Dermis blood vessel endothelial cell (primary cell): ENCODE results near the gene ALKBH2. TPM values are rescaled to one million over a fixed set of nuclear protein-coding genes. Genes with fewer than 3 reads are reported as not detected.
"Not testable (repeated sequence)": the region's sequence is repeated elsewhere in the genome, so short reads cannot be mapped to it uniquely, and the experiment has no call there.

Experiments used
- DNase-seq: peaks from one replicate; pipeline ENCODE4 v3.0.0; 2010
- total RNA-seq: library from RNA; depleted of rRNA; stranded (reverse); fragments of >200 nt; gene quantifications from 2 replicates; pipeline ENCODE4 v1.2.3, GENCODE V29; 2014

Gene ALKBH2
- total RNA-seq, 1 donor from 2014 or later = 8.0 TPM

DNA sequence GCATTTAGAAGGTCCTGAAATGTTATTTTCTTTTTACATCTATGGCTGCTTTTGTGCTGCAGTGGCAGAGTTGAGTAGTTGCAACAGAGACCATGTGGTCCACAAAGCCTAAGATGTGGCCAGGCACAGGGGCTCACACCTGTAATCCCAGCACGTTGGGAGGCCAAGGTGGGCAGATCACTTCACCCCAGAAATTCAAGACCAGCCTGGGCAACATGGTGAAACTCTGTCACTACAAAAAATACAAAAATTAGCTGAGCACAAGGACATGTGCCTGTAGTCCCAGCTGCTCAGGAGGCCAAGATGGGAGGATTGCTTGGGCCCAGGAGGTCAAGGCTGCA lies 27.4 kb downstream of the ALKBH2 start:
- no peak for DNase-seq

DNA sequence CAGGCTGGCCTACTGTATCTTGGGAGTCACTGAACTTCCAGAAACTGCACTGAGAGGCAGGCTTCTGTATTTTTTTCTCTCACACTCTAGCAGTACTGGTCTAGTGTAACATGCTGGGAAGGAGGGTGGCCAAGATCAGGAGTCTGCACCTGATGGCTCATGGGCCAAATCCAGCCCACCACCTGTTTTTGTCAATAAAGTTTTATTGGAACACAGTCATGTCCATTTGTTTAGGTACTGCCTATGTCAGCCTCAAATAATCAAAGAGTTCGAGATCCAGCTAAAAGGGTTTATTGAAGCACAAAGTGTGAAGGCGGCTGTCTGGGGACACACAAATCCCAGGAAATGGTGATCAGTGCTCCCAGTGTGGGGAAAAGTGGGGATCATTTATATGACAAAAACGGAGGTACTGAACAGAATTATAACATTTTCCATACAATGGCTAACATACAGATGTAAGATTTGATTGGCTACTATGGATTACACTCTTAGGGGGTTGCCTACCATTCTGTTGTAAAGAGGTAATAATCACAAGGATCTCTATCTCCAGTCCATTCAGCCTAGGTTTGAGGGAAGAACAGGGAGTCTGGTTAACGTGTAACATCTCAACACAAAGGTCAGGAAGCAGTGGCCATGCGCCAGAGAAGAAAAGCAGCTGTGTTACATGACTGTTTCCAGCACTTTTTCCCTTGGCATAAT lies 28.0 kb downstream of the ALKBH2 start:
- no peak for DNase-seq

DNA sequence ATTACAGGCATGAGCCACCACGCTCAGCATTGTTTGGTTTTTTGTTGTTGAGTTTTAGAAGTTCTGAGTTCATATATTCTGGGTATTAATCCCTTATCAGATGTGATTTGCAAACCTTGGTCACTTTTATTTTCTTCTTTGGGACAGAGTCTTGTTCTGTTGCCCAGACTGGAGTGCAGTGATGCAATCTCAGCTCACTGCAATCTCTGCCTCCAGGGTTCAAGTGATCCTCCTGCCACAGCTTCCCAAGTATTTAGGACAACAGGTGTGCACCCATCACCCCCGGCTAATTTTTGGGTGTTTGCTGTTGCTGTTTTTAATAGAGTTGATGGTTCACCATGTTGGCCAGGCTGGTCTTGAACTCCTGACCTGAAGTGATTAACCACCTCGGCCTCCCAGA lies 29.1 kb downstream of the ALKBH2 start:
- DNase-seq = no peak

DNA sequence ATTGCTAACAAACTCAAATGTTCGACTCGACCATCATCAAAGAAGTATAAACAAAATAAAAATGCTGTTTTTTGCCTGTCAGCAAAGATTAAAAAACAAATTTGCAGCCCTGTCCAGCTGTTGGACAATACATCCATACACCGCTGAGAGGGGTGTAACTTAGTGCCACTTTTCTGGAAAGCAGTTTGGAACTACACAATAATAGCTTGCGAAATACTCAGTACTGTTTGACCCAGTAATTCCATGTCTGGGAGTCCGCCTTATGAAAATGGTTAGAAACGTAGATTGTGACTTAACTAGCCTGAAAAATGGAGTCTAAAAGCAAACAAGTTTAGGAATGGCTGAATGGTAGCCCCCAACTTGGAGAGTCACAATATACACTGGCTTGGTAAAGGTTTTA lies 34.5 kb downstream of the ALKBH2 start:
- no peak for DNase-seq

DNA sequence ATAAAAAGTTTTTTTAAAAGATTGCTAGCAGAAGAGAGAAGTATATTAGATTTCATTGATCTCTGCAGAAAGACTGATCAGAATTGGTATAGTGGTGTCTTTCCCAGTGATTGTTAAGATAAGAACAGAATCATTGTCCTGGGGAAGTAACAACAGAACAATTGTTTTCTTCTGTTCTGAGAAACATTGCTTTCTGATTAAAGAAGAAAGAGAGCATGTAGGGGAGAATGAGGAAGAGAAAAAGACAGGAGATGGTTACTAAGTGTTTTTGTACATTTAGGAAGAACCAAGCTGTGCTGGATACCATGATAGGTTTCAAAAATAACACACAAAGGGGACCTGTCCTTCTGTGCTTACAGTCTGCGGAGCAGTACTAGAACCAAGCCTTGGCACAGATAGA lies 35.9 kb downstream of the ALKBH2 start:
- DNase-seq = no peak

DNA sequence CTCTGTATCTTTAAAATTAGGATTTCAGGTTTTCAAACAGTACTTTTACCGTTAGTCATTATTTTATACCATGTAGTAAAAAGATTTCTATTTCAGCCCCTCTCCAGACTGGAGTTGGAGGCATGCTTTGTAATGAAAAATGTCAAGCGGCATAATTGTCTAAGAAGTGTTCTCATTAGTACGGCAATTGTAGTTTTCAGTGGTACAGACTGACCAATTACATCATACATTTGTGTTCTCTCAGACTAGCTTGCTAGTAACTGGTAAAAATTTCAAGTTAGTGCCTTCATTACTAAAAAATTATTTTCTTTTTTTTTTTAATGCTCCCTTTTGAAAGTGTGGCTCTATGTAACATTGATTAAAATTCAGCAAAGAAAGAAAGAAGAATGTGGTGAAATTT lies 36.4 kb downstream of the ALKBH2 start:
- DNase-seq = no peak

DNA sequence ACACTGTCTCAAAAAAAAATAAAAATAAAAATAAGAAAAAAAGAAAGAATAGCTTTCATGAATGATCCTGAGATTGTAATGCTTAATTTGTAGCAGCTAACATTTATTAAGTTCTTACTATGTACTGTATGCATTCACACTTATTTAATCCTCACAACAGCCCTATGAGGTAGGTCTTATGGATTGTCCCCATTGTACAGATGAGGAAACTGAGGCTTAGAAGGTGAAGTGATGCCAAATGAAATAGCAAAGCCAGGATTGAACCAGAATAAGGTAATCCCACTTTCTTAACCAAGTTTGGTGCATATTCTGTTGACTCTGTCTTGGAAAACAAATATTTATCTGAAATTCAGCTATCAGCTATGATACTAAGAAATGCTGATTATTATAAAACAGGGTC lies 38.8 kb downstream of the ALKBH2 start:
- no peak for DNase-seq

DNA sequence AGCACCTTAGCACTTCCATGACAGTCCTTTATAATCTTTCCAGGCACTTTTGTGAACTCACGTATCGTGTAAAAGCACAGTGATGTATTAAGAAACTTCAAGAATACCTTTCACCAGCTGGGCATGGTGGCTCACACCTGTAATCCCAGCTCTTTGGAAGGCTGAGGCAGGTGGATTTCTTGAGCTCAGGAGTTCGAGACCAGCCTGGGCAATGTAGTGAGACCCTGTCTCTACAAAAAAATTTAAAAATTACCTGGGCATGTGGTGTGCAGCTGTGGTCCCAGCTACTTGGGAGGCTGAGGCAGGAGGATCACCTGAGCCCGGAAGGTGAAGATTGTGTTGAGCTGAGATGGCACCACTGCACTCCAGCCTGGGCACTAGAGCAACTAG lies 39.2 kb downstream of the ALKBH2 start:
- not testable (repeated sequence) for DNase-seq

DNA sequence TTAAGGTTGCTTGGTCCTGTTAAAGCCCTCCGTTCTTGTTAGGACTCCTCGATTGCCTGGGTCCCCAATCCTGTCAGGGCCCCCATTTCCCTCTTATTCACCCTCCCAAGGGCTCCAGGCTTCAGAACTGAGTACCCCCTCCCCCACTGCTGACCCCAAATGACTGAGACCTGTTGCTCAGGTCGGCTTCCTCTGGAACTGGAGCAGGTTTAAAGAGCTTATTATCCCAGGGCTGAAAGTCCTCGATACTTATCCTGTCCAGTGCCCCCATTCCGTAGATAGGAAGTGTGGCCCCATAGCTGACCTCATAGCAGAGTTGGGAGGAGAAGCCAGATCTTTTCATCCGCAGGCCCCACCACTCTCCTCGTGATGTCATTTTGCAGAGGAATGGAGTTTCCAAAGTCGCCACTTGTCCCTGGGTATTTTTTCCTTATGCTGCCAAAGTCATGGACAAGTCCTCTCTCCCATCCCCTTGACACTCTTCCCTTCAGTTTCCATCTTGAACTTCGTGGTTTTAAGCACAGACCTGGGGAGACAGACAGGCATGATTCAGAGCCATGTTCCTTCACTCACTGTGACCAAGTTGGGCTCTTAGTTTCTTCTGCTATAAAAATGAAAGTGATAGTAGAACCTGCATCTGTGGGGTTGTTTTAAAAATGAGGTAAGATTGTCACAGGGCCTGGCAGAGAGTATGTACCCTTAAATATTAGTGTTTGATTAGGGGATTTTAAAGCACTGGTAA lies 39.7 kb downstream of the ALKBH2 start:
- peak; percentile 10 for DNase-seq

DNA sequence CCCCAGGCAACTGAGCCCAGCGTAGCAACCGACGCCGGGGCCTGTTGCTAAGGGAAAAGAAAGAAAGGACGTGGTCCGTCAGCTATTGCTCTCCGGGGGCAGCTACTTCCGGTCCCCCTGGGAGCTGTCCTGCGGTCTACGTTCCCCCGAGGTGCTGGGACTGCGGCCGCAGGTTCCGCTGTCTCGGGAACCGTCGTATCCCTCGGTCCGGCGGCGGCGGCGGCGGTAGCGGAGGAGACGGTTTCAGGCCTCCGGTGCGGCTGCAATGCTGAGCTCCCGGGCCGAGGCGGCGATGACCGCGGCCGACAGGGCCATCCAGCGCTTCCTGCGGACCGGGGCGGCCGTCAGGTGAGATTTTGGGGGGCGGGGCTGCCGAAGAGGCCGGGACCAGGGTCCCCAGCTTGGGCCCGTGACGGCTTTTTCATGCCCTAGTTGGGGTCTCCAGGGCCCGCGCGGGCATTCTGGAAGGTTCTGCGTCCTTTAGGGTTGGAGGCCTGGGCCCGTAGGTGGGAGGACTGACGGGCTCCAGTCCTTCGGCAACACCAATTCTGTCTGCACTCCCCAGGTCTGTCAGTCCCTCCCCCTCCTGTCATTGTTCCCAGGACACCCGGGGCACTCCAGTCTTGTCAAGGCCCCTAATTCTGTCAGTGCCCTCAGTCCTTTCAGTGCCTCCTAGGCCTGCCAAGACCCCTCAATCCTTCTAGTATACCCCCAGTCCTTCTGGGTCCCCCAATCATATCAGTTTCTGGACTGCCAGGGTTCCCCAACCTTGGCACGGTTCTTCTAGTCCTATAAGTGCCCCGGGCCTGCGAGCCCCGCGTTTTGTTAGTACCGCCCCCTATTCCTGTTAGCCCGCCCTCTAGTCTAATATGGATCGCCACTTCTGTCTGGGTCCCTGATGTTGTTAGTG lies 40.6 kb downstream of the ALKBH2 start, which contains the start of gene USP30:
Gene USP30 (plus strand): TSS at position 163 of the 910 bp plus-strand sequence. CDS start 103 bp downstream, at position 266.
- peak; percentile 93 for DNase-seq

DNA sequence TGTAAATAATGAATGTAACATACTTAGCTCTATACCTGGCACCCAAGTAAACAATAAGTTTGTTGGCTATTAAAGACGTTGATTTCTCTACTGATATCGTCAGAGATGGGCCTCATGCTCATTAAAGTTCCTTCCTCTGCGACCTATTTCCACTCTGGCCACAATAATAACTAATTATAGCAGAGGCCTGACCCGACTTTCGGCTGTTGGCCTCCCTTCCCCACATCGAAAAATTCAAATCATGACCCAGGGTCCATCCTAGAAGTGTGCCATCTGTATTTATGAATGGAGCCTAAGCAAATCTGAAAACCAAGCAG lies 41.2 kb downstream of the ALKBH2 start:
- no peak for DNase-seq

DNA sequence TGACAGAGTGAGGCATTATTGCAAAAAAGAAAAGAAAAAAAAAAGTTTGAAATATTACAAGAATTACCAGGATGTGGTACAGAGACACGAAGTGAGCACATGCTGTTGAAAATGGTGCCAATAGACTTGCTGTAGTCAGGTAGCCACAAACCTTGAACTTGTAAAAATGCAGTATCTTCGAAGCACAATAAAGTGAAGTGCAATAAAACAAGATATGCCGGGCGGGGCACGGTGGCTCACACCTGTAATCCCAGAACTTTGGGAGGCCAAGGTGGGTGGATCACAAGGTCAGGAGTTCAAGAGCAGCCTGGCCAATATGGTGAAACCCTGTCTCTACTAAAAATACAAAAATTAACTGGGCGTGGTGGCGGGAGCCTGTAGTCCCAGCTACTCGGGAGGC lies 43.5 kb downstream of the ALKBH2 start:
- DNase-seq = not testable (repeated sequence)

DNA sequence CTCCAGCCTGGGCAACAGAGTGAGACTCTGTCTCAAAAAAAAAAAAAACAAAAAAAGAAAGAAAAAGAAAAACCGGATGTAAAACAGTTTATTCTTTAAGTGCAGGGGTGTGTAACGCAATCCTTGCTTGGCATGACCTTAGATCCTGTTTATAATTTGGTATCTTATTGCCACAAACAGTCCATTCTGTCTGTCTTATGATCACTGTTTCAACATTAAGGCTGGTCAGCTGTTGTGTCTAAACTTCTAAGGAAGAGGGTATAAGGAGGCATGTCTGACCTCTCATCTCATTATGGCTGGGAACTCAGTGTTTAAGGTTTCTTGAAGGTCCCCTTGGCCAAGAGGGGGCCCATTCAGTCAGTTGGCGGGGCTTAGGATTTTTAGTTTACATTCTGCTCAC lies 44.6 kb downstream of the ALKBH2 start:
- DNase-seq = not testable (repeated sequence)

DNA sequence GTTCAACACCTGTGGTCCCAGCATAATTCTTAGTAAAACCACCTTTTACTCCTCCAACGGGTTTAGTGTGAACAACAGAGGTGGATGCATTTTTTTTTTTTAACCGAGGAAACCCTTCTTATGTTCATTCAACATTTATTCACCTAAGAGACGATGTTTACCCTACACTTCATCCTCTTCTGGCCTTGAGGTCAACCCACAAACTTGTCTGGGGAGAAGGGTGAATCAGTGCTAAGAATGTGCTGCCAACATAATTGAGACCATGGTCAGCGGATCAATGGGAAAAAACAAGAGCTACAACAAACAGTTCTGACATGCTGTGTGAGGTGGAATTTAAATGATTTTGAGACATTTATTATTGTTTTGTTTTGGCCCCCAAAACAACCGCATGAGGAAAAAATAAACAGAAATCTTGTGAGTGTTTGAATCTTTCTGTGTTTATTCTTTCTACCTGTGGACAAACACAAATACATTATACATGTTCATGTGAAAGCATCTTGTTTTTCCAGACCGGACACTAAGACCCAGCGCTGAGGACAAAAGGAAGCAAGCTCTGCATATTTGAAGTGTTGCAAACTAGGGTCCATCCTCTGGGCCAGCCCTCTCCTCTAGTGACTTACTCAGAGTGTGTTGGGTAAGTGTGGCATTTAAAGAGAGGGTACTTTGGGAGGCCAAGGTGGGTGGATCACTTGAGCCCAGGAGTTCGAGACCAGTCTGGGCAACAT lies 46.0 kb downstream of the ALKBH2 start:
- DNase-seq = no peak

DNA sequence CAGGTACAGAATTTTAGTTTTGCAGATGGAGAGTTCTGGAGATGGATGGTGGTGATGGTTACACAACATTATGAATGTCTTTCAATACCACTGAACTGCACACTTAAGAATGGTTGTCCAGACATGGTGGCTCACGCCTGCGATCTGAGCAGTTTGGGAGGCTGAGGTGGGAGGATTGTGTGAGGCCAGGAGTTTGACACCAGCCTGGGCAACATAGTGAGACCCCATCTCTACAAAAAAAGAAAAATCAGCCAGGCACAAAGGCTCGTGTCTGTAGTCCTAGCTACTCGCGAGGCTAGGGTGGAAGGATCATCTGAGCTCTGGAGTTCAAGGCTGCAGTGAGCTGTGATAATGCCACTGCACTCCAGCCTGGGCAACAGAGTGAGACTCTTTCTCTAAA lies 49.0 kb downstream of the ALKBH2 start:
- no peak for DNase-seq

Other genes starting within 250 kb of the ALKBH2 start
- 19.7 and 37.7 TPM in 2 replicates for gene SSH1, start 235.9 kb downstream of the ALKBH2 start, total RNA-seq
- under 0.01 TPM in 1 of 2 replicates, not detected in the other for gene DAO, start 213.4 kb downstream of the ALKBH2 start, total RNA-seq
- gene SVOP, start 72.4 kb downstream of the ALKBH2 start, total RNA-seq = not detected in 2 replicates
- gene USP30, start 40.9 kb downstream of the ALKBH2 start, total RNA-seq = 6.2 and 7.0 TPM in 2 replicates
- 29.1 and 33.5 TPM in 2 replicates for gene UNG, start 4.1 kb upstream of the ALKBH2 start, total RNA-seq
- 6.0 and 8.8 TPM in 2 replicates for gene ACACB, start 23.1 kb upstream of the ALKBH2 start, total RNA-seq
- gene FOXN4, start 215.8 kb upstream of the ALKBH2 start, total RNA-seq = not detected in 2 replicates